Measurements from ENCODE around the gene TNIK.

Gene TNIK

GRCh38 chr3:171116824-171117395 is 343.3 kb downstream of the TNIK start:
- DNase-seq: no peak

GRCh38 chr3:171116365-171116764 is 343.8 kb downstream of the TNIK start:
- DNase-seq: no peak

GRCh38 chr3:171115667-171116066 is 344.5 kb downstream of the TNIK start:
- DNase-seq: no peak

- DNase-seq: no peak
Measured at GRCh38 chr3:171113716-171114115, 346.5 kb downstream of the TNIK start.

GRCh38 chr3:171110715-171111114 is 349.5 kb downstream of the TNIK start:
- no peak for DNase-seq

GRCh38 chr3:171108066-171108465 is 352.1 kb downstream of the TNIK start:
- no peak for DNase-seq

- no peak for DNase-seq
Measured at GRCh38 chr3:171103185-171103584, 357.0 kb downstream of the TNIK start.

GRCh38 chr3:171101982-171102641 is 358.1 kb downstream of the TNIK start:
- no peak for DNase-seq

- no peak for DNase-seq
Measured at GRCh38 chr3:171099911-171100310, 360.3 kb downstream of the TNIK start.

GRCh38 chr3:171095063-171095462 is 365.1 kb downstream of the TNIK start:
- no peak for DNase-seq

- DNase-seq: no peak
Measured at GRCh38 chr3:171094411-171094810, 365.8 kb downstream of the TNIK start.

- DNase-seq: no peak
Measured at GRCh38 chr3:171093462-171093861, 366.7 kb downstream of the TNIK start.

GRCh38 chr3:171092467-171092911 is 367.7 kb downstream of the TNIK start:
- DNase-seq: peak; percentile 97

- DNase-seq: no peak
Measured at GRCh38 chr3:171090321-171090720, 369.9 kb downstream of the TNIK start.

- DNase-seq: peak; percentile 76
Measured at GRCh38 chr3:171088964-171089754, 371.0 kb downstream of the TNIK start.

- DNase-seq: no peak
Measured at GRCh38 chr3:171088496-171088895, 371.7 kb downstream of the TNIK start.

- no peak for DNase-seq
Measured at GRCh38 chr3:171086914-171087313, 373.3 kb downstream of the TNIK start.

GRCh38 chr3:171077261-171077660 is 382.9 kb downstream of the TNIK start:
- DNase-seq: no peak

GRCh38 chr3:171072432-171072831 is 387.8 kb downstream of the TNIK start:
- DNase-seq: no peak

- DNase-seq: no peak
Measured at GRCh38 chr3:171068658-171069057, 391.5 kb downstream of the TNIK start.

GRCh38 chr3:171066206-171066605 is 394.0 kb downstream of the TNIK start:
- DNase-seq: no peak

GRCh38 chr3:171065732-171066131 is 394.5 kb downstream of the TNIK start:
- no peak for DNase-seq

GRCh38 chr3:171064461-171064860 is 395.7 kb downstream of the TNIK start:
- no peak for DNase-seq

GRCh38 chr3:171061749-171062148 is 398.5 kb downstream of the TNIK start:
- DNase-seq: no peak
